ENCODE data around the gene TCAIM.

GRCh38 chr3:44414517-44415090 is 76.0 kb downstream of the TCAIM start:
- TF ChIP-seq, protein P1, sequence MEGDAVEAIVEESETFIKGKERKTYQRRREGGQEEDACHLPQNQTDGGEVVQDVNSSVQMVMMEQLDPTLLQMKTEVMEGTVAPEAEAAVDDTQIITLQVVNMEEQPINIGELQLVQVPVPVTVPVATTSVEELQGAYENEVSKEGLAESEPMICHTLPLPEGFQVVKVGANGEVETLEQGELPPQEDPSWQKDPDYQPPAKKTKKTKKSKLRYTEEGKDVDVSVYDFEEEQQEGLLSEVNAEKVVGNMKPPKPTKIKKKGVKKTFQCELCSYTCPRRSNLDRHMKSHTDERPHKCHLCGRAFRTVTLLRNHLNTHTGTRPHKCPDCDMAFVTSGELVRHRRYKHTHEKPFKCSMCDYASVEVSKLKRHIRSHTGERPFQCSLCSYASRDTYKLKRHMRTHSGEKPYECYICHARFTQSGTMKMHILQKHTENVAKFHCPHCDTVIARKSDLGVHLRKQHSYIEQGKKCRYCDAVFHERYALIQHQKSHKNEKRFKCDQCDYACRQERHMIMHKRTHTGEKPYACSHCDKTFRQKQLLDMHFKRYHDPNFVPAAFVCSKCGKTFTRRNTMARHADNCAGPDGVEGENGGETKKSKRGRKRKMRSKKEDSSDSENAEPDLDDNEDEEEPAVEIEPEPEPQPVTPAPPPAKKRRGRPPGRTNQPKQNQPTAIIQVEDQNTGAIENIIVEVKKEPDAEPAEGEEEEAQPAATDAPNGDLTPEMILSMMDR (IDR thresholded peaks at IDR 0.05) = no peak
- no peak for TF ChIP-seq POLR2A (IDR thresholded peaks at IDR 0.05)

Data from testis (tissue), 2 donors.